ENCODE measurements around the gene DGKH. TPM values are rescaled to one million over a fixed set of nuclear protein-coding genes. Genes with fewer than 3 reads are reported as not detected.

DGKH gene
- total and polyA plus RNA-seq, 10 of the 15 experiments (the other 5 are each of a cell fraction or from before 2014, with no cell fraction given): 1.3 to 15.2 (median 7.3) TPM

DNA sequence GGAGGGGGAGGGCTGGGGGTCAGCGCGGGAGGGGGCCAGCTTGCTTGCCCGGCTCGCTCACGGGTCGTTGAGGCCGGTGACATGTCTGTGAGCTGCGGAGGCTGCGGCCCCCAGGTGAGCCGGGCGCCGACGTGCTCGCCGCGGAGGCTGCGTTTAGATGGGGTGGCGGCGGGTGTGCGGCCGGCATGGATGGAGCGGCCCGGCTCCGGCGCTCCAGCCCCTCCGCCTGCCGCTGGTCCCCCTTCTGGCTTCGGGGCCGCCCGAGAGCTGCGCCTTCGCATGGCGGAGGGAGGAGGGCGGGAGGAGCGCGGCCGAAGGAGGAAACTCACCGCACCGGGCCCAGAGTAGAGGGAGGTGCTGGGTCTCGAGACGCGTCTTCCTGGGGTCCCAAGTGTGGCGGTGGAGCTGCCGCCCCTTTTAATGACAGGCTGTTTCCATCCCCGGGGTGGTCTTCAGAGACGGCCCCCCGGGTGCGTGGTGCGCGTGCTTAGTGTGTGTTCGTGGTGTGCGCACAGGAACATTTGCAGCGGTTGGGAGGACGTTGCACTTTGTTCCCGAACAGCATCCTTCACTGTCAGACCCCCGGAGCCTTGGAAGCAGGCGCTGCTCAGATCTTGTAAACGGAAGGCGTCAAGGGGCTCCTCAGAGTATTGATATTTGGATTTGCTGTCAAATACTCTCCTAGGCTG is 223.8 kb downstream of the DGKH start, which contains the start of gene AKAP11 (continued):
- TF ChIP-seq, protein P1, sequence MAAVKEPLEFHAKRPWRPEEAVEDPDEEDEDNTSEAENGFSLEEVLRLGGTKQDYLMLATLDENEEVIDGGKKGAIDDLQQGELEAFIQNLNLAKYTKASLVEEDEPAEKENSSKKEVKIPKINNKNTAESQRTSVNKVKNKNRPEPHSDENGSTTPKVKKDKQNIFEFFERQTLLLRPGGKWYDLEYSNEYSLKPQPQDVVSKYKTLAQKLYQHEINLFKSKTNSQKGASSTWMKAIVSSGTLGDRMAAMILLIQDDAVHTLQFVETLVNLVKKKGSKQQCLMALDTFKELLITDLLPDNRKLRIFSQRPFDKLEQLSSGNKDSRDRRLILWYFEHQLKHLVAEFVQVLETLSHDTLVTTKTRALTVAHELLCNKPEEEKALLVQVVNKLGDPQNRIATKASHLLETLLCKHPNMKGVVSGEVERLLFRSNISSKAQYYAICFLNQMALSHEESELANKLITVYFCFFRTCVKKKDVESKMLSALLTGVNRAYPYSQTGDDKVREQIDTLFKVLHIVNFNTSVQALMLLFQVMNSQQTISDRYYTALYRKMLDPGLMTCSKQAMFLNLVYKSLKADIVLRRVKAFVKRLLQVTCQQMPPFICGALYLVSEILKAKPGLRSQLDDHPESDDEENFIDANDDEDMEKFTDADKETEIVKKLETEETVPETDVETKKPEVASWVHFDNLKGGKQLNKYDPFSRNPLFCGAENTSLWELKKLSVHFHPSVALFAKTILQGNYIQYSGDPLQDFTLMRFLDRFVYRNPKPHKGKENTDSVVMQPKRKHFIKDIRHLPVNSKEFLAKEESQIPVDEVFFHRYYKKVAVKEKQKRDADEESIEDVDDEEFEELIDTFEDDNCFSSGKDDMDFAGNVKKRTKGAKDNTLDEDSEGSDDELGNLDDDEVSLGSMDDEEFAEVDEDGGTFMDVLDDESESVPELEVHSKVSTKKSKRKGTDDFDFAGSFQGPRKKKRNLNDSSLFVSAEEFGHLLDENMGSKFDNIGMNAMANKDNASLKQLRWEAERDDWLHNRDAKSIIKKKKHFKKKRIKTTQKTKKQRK (IDR thresholded peaks at IDR 0.05; ENCODE audit: low read depth, low read length): no peak
- TF ChIP-seq, protein P2, sequence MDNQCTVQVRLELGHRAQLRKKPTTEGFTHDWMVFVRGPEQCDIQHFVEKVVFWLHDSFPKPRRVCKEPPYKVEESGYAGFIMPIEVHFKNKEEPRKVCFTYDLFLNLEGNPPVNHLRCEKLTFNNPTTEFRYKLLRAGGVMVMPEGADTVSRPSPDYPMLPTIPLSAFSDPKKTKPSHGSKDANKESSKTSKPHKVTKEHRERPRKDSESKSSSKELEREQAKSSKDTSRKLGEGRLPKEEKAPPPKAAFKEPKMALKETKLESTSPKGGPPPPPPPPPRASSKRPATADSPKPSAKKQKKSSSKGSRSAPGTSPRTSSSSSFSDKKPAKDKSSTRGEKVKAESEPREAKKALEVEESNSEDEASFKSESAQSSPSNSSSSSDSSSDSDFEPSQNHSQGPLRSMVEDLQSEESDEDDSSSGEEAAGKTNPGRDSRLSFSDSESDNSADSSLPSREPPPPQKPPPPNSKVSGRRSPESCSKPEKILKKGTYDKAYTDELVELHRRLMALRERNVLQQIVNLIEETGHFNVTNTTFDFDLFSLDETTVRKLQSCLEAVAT (IDR thresholded peaks at IDR 0.05): peak; percentile 39; the same call in 1 of the 2 replicates
- peak; percentile 82 for TF ChIP-seq POLR2A (IDR thresholded peaks at IDR 0.05; ENCODE audit: low read depth, low read length)
- TF ChIP-seq, protein P3, sequence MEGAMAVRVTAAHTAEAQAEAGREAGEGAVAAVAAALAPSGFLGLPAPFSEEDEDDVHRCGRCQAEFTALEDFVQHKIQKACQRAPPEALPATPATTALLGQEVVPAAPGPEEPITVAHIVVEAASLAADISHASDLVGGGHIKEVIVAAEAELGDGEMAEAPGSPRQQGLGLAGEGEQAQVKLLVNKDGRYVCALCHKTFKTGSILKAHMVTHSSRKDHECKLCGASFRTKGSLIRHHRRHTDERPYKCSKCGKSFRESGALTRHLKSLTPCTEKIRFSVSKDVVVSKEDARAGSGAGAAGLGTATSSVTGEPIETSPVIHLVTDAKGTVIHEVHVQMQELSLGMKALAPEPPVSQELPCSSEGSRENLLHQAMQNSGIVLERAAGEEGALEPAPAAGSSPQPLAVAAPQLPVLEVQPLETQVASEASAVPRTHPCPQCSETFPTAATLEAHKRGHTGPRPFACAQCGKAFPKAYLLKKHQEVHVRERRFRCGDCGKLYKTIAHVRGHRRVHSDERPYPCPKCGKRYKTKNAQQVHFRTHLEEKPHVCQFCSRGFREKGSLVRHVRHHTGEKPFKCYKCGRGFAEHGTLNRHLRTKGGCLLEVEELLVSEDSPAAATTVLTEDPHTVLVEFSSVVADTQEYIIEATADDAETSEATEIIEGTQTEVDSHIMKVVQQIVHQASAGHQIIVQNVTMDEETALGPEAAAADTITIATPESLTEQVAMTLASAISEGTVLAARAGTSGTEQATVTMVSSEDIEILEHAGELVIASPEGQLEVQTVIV (IDR thresholded peaks at IDR 0.05; ENCODE audit: borderline replicate concordance, partially characterized antibody): no peak
- TF ChIP-seq, protein P4, sequence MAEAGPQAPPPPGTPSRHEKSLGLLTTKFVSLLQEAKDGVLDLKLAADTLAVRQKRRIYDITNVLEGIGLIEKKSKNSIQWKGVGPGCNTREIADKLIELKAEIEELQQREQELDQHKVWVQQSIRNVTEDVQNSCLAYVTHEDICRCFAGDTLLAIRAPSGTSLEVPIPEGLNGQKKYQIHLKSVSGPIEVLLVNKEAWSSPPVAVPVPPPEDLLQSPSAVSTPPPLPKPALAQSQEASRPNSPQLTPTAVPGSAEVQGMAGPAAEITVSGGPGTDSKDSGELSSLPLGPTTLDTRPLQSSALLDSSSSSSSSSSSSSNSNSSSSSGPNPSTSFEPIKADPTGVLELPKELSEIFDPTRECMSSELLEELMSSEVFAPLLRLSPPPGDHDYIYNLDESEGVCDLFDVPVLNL (IDR thresholded peaks at IDR 0.05; ENCODE audit: low read depth, low read length): no peak
- peak; percentile 67 for TF ChIP-seq DPF2 (IDR thresholded peaks at IDR 0.05)
- TF ChIP-seq ESRRA (IDR thresholded peaks at IDR 0.05; ENCODE audit: low read length): no peak
- TF ChIP-seq ZSCAN29 (IDR thresholded peaks at IDR 0.05): no peak
- TF ChIP-seq, protein P5, sequence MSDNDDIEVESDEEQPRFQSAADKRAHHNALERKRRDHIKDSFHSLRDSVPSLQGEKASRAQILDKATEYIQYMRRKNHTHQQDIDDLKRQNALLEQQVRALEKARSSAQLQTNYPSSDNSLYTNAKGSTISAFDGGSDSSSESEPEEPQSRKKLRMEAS (IDR thresholded peaks at IDR 0.05; ENCODE audit: low read depth, low read length): no peak
- no peak for TF ChIP-seq PAX8 (IDR thresholded peaks at IDR 0.05)
- TF ChIP-seq ZNF207 (IDR thresholded peaks at IDR 0.05; ENCODE audit: borderline replicate concordance): no peak
- TF ChIP-seq, protein P6, sequence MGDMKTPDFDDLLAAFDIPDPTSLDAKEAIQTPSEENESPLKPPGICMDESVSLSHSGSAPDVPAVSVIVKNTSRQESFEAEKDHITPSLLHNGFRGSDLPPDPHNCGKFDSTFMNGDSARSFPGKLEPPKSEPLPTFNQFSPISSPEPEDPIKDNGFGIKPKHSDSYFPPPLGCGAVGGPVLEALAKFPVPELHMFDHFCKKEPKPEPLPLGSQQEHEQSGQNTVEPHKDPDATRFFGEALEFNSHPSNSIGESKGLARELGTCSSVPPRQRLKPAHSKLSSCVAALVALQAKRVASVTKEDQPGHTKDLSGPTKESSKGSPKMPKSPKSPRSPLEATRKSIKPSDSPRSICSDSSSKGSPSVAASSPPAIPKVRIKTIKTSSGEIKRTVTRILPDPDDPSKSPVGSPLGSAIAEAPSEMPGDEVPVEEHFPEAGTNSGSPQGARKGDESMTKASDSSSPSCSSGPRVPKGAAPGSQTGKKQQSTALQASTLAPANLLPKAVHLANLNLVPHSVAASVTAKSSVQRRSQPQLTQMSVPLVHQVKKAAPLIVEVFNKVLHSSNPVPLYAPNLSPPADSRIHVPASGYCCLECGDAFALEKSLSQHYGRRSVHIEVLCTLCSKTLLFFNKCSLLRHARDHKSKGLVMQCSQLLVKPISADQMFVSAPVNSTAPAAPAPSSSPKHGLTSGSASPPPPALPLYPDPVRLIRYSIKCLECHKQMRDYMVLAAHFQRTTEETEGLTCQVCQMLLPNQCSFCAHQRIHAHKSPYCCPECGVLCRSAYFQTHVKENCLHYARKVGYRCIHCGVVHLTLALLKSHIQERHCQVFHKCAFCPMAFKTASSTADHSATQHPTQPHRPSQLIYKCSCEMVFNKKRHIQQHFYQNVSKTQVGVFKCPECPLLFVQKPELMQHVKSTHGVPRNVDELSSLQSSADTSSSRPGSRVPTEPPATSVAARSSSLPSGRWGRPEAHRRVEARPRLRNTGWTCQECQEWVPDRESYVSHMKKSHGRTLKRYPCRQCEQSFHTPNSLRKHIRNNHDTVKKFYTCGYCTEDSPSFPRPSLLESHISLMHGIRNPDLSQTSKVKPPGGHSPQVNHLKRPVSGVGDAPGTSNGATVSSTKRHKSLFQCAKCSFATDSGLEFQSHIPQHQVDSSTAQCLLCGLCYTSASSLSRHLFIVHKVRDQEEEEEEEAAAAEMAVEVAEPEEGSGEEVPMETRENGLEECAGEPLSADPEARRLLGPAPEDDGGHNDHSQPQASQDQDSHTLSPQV (IDR thresholded peaks at IDR 0.05): no peak
- TF ChIP-seq MYC (IDR thresholded peaks at IDR 0.05; ENCODE audit: insufficient read depth, insufficient read length, insufficient replicate concordance, low read length, severe bottlenecking): no peak
- no peak for TF ChIP-seq CBX5 (IDR thresholded peaks at IDR 0.05; ENCODE audit: low read depth)
- TF ChIP-seq MYB (IDR thresholded peaks at IDR 0.05; ENCODE audit: borderline replicate concordance, low read depth, low read length): no peak
